Cardiac fibroblast (primary cell): ENCODE data around the gene PCED1B.
A peak's percentile ranks its signal among the peaks of the same experiment; 100 is the strongest.

ENCODE experiments used
- DNase-seq, 2 donors: peaks; one replicate each; pipeline versions ENCODE4 v3.0.0 to v3.0.0-alpha.2; 2010; ENCODE audit warnings: low read depth in 2 of 2
- H3K4me3 ChIP-seq, 2 donors: replicated peaks in 1 of 2; 1 replicate in 1 of 2; 2 replicates in 1 of 2; pipeline ENCODE4 v1.5.1; 2011; ENCODE audit warnings: low read depth in 2 of 2, low read length in 2 of 2, mild to moderate bottlenecking in 2 of 2, moderate library complexity in 1 of 2
- TF ChIP-seq, protein P1 (sequence below): IDR thresholded peaks from one replicate; pipeline ENCODE4 v1.5.1; 2011; ENCODE audit warnings: low read depth, mild to moderate bottlenecking, low read length, inconsistent platforms

Gene PCED1B

DNA sequence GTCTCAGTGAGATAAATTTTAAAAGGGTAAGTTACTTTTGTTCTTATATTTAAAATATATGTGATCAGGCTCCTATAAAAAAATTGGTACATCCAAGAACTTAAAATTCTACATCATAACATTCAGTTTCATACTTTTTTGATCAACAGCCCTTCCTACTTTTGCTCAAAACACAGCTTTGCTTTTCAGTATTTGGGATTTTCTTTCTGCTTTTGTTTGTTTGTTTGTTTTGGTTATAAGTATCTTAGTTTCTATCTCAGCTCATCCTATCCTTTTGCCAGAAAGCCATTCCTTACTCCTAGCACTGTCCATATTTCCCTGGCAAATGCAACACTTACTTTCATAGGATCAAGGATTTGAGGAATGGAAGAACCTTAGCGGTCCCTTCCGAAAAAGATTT lies 4.7 kb upstream of the PCED1B start:
- TF ChIP-seq, protein P1, sequence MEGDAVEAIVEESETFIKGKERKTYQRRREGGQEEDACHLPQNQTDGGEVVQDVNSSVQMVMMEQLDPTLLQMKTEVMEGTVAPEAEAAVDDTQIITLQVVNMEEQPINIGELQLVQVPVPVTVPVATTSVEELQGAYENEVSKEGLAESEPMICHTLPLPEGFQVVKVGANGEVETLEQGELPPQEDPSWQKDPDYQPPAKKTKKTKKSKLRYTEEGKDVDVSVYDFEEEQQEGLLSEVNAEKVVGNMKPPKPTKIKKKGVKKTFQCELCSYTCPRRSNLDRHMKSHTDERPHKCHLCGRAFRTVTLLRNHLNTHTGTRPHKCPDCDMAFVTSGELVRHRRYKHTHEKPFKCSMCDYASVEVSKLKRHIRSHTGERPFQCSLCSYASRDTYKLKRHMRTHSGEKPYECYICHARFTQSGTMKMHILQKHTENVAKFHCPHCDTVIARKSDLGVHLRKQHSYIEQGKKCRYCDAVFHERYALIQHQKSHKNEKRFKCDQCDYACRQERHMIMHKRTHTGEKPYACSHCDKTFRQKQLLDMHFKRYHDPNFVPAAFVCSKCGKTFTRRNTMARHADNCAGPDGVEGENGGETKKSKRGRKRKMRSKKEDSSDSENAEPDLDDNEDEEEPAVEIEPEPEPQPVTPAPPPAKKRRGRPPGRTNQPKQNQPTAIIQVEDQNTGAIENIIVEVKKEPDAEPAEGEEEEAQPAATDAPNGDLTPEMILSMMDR, result no peak
- no peak for DNase-seq
- no peak overlapping the region for H3K4me3 ChIP-seq

DNA sequence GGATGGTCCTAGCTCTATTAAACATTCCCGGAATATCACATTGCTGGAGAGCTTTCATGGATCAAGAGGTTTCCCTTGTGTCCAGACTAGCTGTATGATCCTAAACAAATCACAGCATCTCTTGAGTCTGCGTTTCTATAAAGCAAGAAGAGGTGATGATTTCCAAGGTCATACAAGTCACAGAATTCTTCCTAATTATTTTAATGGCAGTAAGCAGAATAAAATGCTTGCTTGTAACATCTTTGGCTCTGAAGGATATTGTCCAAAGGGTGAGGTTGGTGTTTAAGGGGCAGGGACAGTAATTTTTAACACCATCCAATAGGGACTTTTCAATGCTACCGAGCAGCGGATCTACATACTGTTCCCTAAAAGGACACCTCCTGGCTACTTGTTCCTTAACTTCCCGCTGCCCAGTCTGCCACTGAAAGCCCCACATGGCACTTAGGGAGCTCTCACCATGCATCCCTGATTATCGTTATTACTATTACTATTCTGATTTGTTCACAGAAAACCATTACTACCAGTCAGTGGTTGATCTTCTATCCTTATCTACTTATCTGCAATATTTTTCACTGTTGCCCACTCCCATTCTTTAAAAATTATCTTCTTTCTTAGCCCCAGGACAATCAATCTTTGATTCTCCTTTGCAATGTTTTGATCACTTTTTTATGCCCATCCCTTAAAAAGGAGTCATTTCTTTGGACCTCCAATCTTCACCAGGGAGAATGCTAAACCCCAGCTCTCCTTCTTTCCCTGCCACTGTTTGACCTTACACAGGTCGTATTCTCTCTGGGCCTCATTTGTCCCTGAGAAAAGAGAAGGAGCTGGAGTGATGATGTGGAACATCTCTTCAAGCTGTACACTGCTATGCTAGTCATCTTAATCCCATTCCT lies 4.0 kb upstream of the PCED1B start:
- DNase-seq, result no peak
- H3K4me3 ChIP-seq, result no peak overlapping the region
- TF ChIP-seq, protein P1, result no peak

DNA sequence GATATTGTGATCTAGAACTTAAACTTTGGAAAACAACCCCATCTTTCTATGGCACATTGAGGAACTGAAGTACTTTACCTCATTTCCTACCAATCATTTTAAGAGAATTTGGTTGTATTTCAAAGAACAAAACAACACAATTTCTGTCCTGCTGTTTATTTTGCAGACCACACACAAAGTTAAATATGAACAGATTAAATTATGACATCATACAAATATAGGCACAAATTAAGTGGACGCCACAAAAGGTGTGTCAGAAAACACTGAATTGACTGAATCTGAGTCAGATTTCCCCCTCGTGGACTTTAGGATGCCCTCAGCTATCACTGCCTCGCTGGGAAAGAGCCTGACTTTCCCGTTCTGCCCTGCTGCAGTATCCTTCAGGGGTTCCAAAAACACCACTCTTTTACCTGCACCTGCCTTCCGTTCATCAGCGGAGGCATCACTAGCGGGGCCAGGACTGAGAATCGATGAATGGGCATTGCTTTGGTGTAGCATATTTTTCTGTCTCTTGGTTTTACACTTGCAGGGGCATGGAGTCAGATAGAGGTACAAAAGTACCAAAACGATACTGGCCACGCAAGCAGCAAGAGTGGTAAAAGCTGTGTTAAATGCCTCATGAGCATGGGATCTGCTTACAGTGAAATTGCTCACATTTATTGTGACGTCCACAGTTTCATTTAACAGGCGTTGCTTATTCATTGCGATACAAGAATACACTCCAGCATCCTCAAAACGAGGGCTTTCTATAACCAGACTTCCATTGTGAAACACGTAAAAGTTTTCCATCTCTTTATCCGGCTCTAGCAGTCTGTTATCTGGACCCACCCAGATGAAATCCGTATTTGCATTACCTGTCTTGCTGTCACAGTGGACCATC lies 2.0 kb upstream of the PCED1B start:
- TF ChIP-seq, protein P1, result no peak
- no peak overlapping the region for H3K4me3 ChIP-seq
- DNase-seq, result no peak

DNA sequence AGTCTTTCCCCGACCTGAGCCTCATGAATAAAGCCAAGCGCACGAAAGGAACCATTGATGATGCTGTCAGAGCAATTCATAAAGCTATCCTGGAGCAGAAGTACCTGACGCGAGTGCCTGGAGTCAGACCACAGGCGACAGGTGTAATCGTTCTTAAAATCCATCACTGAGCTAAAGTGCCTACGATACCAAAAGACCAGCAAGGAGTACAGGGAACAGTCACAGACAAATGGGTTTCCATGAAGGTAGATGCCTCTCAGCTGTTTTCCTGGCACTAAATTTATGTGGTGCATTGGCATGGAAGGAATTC lies 1.4 kb upstream of the PCED1B start:
- no peak for DNase-seq
- TF ChIP-seq, protein P1, result no peak
- peak overlapping the region in 1 of 2 donors; percentile 71 for H3K4me3 ChIP-seq

DNA sequence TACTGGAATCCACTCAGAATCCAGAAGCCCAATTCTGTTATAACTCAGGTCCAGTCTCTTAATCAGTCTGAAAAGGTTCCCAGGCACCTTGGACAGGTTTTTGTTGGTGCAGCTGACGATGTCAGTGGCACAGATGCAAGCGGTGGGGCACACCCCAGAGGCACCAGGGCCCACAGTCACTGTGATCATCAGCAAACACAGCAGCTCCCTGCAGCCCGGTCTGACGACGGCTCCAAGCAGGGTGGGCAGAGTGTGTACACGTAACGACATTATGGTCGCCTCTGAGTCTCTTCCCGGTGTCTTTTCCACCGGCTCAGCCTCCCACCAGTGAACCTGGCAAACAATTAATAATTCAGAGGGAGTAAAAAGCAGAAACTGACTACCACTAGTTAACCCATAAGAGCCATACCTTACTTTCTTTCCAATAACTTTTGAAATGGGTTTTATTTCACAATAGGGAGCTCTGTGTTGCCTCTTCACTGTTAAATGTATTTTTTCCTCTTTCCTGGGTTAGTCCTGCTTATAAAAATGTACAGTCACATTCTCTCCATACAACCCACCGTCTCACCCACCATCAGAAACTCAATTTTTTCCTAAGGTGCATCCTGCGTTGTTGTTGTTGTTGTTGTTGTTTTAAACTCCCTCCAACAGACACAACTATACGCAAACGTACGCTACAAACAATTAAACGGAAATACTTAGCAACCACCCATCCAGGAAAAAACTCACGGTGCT lies 521 bp upstream of the PCED1B start:
- DNase-seq, result peak; percentile 18 to 29
- H3K4me3 ChIP-seq, result peak overlapping the region; percentile 70 to 71
- TF ChIP-seq, protein P1, result no peak

DNA sequence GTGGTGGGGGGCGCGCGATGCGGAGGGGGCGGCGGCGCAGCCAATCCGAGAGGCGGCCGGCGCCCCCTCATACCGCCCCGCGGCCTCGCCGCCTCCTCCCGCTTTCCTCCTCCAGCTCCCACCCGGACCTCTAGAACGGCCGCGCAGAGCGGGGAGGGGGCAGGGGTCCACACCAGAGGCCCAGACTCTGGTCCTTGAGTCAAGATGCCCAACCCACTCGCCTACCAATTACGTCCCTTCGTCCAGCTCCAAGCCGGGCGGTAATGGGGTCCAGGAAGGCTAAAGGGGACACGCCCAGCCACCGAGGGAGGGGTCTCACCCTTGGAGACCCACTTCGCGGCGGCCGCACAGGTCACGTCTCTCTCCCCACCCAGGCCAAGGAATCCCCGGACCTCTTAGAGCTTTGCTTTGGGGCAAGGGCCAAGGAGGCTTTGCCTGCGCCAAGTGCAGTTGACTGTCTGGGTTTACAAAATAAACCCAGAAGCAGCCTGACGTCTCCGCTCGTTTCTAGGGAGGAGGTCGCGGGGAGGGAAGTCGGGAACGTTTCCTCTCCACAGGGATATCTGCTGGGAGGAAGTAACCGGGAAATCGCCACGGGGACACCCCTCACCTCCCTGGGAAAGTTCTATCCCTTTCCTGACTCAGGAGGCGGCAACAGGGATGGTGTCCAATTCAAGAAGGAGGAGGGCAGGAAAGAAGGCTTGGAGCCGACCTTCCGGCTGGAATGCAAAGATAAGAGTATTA lies 732 bp downstream of the PCED1B start:
- TF ChIP-seq, protein P1, result no peak

More for the DNA sequence above, 732 bp downstream of the PCED1B start:
- peak overlapping the region; percentile 70 to 71 for H3K4me3 ChIP-seq
- peak; percentile 59 to 76 for DNase-seq
